Tibial nerve (tissue), 3 donors: Measurements from ENCODE around the gene ZFYVE28.

Source experiments
- CTCF ChIP-seq, 5 experiments: fragments of 200-600 bp in 3 of 5; fragments of 450-650 bp in 2 of 5; sonication (generic) in 3 of 5; IDR thresholded peaks; one replicate each; pipeline ENCODE4 v1.5.1; 2016 to 2019; ENCODE audit warnings: antibody characterized with exemption in 5 of 5, mild to moderate bottlenecking in 3 of 5, moderate library complexity in 2 of 5
- POLR2A ChIP-seq, 2 donors: fragments of 450-650 bp; IDR thresholded peaks; one replicate each; pipeline ENCODE4 v1.6.1; 2017; ENCODE audit warnings: antibody characterized with exemption in 2 of 2, mild to moderate bottlenecking in 2 of 2, moderate library complexity in 2 of 2

DNA sequence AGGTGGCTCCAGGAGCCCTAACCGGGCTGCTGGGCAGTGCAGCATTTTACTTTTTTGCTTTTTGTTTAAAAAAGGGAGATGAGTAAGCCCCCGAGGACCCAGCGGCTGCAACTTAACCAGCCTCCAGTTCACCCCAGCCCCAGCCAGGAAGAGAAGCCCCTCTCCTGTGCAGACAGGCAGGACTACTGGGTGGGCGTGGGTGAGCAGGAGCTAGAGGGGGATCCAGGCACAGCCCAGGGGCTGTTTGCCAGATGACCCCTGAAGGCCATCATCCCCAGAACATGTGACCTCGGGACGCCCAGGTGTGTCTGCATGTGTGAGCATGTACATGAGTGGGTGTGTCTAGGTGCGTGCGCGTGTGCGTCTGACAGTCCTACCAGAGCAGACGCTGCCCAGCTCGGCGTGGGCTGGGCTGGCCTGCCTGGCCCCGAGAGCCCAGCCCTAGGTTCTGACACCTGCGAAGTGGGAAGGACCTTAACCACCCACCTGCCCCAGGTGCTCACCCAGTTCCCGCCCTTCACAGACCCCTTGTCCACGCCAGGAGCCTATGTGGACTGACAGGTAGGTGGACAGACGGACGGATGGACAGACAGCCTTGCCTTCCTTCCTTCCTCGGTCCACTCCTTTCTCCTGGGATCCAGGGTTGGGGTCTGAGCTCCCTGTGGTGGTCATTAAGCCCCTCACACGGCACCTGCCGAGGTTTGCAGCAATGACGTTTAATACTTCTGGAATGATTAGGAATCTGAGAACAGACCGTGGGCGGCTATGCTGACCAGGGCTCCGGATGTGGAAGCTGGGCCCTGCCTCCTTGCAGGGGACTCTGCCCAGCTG, 168.7 kb downstream of the ZFYVE28 start:
- no peak for TF ChIP-seq CTCF (IDR thresholded peaks at IDR 0.05)
- TF ChIP-seq POLR2A (IDR thresholded peaks at IDR 0.05), result no peak
